Inferior parietal cortex (tissue), 1 donor: ENCODE results near the gene MCM3AP.
"Not testable (repeated sequence)": the region's sequence is repeated elsewhere in the genome, so short reads cannot be mapped to it uniquely, and the experiment has no call there.

Experiments used
- DNase-seq: peaks from one replicate; pipeline ENCODE4 v3.0.0-alpha.2; 2016; ENCODE audit errors: extremely low spot score

Gene MCM3AP

GRCh38 chr21:46311568-46311967, 26.2 kb upstream of the MCM3AP start:
- DNase-seq, result no peak

- DNase-seq, result not testable (repeated sequence)
Observed at GRCh38 chr21:46310260-46310659, 24.8 kb upstream of the MCM3AP start.

- DNase-seq, result no peak
Observed at GRCh38 chr21:46308431-46308830, 23.0 kb upstream of the MCM3AP start.

- DNase-seq, result no peak
Observed at GRCh38 chr21:46307625-46308024, 22.2 kb upstream of the MCM3AP start.

GRCh38 chr21:46304955-46305354, 19.5 kb upstream of the MCM3AP start:
- DNase-seq, result no peak

- no peak for DNase-seq
Observed at GRCh38 chr21:46304437-46304836, 19.0 kb upstream of the MCM3AP start.

GRCh38 chr21:46301759-46302158, 16.3 kb upstream of the MCM3AP start:
- DNase-seq, result no peak

GRCh38 chr21:46299167-46299566, 13.8 kb upstream of the MCM3AP start:
- no peak for DNase-seq

GRCh38 chr21:46297338-46298271, 12.2 kb upstream of the MCM3AP start:
- no peak for DNase-seq

- no peak for DNase-seq
Observed at GRCh38 chr21:46295996-46296752, 10.8 kb upstream of the MCM3AP start.

GRCh38 chr21:46295177-46295770, 9.9 kb upstream of the MCM3AP start:
- no peak for DNase-seq

GRCh38 chr21:46294647-46295176, 9.3 kb upstream of the MCM3AP start:
- peak; percentile 2 for DNase-seq

GRCh38 chr21:46291561-46291960, 6.2 kb upstream of the MCM3AP start:
- DNase-seq, result no peak

GRCh38 chr21:46289655-46290179, 4.3 kb upstream of the MCM3AP start:
- no peak for DNase-seq

- DNase-seq, result no peak
Observed at GRCh38 chr21:46287541-46287940, 2.1 kb upstream of the MCM3AP start.

- peak; percentile 55 for DNase-seq
Observed at GRCh38 chr21:46286648-46287002, 1.2 kb upstream of the MCM3AP start.

- peak; percentile 90 for DNase-seq
Observed at GRCh38 chr21:46285761-46286647, 593 bp upstream of the MCM3AP start, which contains the start of gene YBEY. Gene YBEY, plus strand, starts transcription at chr21:46286342. Its CDS starts 572 bp downstream, at chr21:46286914.

- no peak for DNase-seq
Observed at GRCh38 chr21:46284733-46285132, 678 bp downstream of the MCM3AP start.

- DNase-seq, result no peak
Observed at GRCh38 chr21:46284077-46284644, 1.2 kb downstream of the MCM3AP start.

- DNase-seq, result no peak
Observed at GRCh38 chr21:46274797-46275390, 10.5 kb downstream of the MCM3AP start.
